Peyer's patch (tissue), 4 donors: ENCODE measurements around the gene SEZ6.

Experiments
- CTCF ChIP-seq, 6 experiments: fragments of 450-650 bp in 4 of 6; fragments of 200-600 bp in 2 of 6; sonication (generic) in 1 of 6; IDR thresholded peaks; one replicate each; pipeline ENCODE4 v1.5.1; 2017 to 2019; ENCODE audit warnings: antibody characterized with exemption in 6 of 6, mild to moderate bottlenecking in 3 of 6, moderate library complexity in 1 of 6
- POLR2A ChIP-seq, 2 donors: fragments of 450-650 bp; IDR thresholded peaks; one replicate each; pipeline ENCODE4 v1.5.1; 2017; ENCODE audit warnings: antibody characterized with exemption in 2 of 2, mild to moderate bottlenecking in 2 of 2, moderate library complexity in 2 of 2

GRCh38 chr17:28982131-28982793, 23.6 kb downstream of the SEZ6 start:
- TF ChIP-seq CTCF (IDR thresholded peaks at IDR 0.05) (no peak), POLR2A (IDR thresholded peaks at IDR 0.05) (no peak)
